HEK293T (cell line): ENCODE results near the gene SERGEF.

Experiments used
- FOXA1 ChIP-seq: fragments of 450-650 bp; IDR thresholded peaks from 2 replicates; pipeline ENCODE4 v1.6.1; 2016; ENCODE audit warnings: mild to moderate bottlenecking
- ZNF384 ChIP-seq: fragments of 450-650 bp; IDR thresholded peaks from 2 replicates; pipeline ENCODE4 v1.6.1; 2016

- no peak for TF ChIP-seq FOXA1
- no peak for TF ChIP-seq ZNF384
Observed at GRCh38 chr11:17954395-17955252, 58.2 kb downstream of the SERGEF start.
